Lung microvascular endothelial cell (primary cell): Measurements from ENCODE around the gene PRDM10. TPM values are rescaled to one million over a fixed set of nuclear protein-coding genes. Genes with fewer than 3 reads are reported as not detected.

Experiments used
- total RNA-seq: library from RNA; depleted of rRNA; stranded (reverse); fragments of >200 nt; gene quantifications from 2 replicates; pipeline ENCODE4 v1.2.1, GENCODE V29; 2014

Gene PRDM10
- total RNA-seq, 1 donor from 2014 or later = 3.8 TPM

Other genes with a start within 250 kb of the PRDM10 start
- gene TMEM45B, start 187.0 kb downstream of the PRDM10 start, total RNA-seq = 0.99 and 1.3 TPM in 2 replicates
- gene NFRKB, start 107.3 kb downstream of the PRDM10 start, total RNA-seq = 10.2 and 13.9 TPM in 2 replicates
- gene APLP2, start 67.1 kb upstream of the PRDM10 start, total RNA-seq = 763 and 1,111 TPM in 2 replicates
- gene ST14, start 156.9 kb upstream of the PRDM10 start, total RNA-seq = under 0.01 TPM in 1 of 2 replicates, not detected in the other